Measurements from ENCODE around the gene TRIM7.
"Not testable (repeated sequence)": the region's sequence is repeated elsewhere in the genome, so short reads cannot be mapped to it uniquely, and the experiment has no call there.

TRIM7 gene

GRCh38 chr5:181146927-181147636 is 57.9 kb downstream of the TRIM7 start, which contains the start of gene OR2V2:
TSS of gene OR2V2 (plus strand) at chr5:181147586. CDS start at chr5:181154943, 7,357 bp downstream.
- not testable (repeated sequence) for TF ChIP-seq EGR1 (IDR thresholded peaks at IDR 0.05); NFIC (IDR thresholded peaks at IDR 0.05); RAD21 (IDR thresholded peaks at IDR 0.05; ENCODE audit: low read depth)

GRCh38 chr5:181145133-181145532 is 59.9 kb downstream of the TRIM7 start:
- no peak for TF ChIP-seq USF1 (IDR thresholded peaks at IDR 0.05)
- TF ChIP-seq, protein P1, sequence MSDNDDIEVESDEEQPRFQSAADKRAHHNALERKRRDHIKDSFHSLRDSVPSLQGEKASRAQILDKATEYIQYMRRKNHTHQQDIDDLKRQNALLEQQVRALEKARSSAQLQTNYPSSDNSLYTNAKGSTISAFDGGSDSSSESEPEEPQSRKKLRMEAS (IDR thresholded peaks at IDR 0.05): no peak
- no peak for TF ChIP-seq CREB1 (IDR thresholded peaks at IDR 0.05; ENCODE audit: low read depth)
- TF ChIP-seq EGR1 (IDR thresholded peaks at IDR 0.05): no peak
- no peak for TF ChIP-seq EP300 (IDR thresholded peaks at IDR 0.05; ENCODE audit: borderline replicate concordance)
- TF ChIP-seq, protein P2, sequence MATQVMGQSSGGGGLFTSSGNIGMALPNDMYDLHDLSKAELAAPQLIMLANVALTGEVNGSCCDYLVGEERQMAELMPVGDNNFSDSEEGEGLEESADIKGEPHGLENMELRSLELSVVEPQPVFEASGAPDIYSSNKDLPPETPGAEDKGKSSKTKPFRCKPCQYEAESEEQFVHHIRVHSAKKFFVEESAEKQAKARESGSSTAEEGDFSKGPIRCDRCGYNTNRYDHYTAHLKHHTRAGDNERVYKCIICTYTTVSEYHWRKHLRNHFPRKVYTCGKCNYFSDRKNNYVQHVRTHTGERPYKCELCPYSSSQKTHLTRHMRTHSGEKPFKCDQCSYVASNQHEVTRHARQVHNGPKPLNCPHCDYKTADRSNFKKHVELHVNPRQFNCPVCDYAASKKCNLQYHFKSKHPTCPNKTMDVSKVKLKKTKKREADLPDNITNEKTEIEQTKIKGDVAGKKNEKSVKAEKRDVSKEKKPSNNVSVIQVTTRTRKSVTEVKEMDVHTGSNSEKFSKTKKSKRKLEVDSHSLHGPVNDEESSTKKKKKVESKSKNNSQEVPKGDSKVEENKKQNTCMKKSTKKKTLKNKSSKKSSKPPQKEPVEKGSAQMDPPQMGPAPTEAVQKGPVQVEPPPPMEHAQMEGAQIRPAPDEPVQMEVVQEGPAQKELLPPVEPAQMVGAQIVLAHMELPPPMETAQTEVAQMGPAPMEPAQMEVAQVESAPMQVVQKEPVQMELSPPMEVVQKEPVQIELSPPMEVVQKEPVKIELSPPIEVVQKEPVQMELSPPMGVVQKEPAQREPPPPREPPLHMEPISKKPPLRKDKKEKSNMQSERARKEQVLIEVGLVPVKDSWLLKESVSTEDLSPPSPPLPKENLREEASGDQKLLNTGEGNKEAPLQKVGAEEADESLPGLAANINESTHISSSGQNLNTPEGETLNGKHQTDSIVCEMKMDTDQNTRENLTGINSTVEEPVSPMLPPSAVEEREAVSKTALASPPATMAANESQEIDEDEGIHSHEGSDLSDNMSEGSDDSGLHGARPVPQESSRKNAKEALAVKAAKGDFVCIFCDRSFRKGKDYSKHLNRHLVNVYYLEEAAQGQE (IDR thresholded peaks at IDR 0.05; ENCODE audit: low read depth): no peak
- no peak for TF ChIP-seq ZBTB7A (IDR thresholded peaks at IDR 0.05; ENCODE audit: low read depth)
- TF ChIP-seq TEAD4 (IDR thresholded peaks at IDR 0.05): no peak
- no peak for TF ChIP-seq RAD21 (IDR thresholded peaks at IDR 0.05; ENCODE audit: low read depth)
